ENCODE results near the gene TFB1M.
"Not testable (repeated sequence)": the region's sequence is repeated elsewhere in the genome, so short reads cannot be mapped to it uniquely, and the experiment has no call there.

Gene TFB1M

GRCh38 chr6:155329460-155330132, 15.3 kb upstream of the TFB1M start:
- FAIRE-seq: no peak

- FAIRE-seq: no peak
These were observed 14.5 kb upstream of the TFB1M start for GRCh38 chr6:155328539-155329459.

GRCh38 chr6:155328074-155328538, 13.8 kb upstream of the TFB1M start:
- no peak for FAIRE-seq

- peak; percentile 97 for FAIRE-seq
These were observed 13.2 kb upstream of the TFB1M start for GRCh38 chr6:155327326-155328073.

DNA sequence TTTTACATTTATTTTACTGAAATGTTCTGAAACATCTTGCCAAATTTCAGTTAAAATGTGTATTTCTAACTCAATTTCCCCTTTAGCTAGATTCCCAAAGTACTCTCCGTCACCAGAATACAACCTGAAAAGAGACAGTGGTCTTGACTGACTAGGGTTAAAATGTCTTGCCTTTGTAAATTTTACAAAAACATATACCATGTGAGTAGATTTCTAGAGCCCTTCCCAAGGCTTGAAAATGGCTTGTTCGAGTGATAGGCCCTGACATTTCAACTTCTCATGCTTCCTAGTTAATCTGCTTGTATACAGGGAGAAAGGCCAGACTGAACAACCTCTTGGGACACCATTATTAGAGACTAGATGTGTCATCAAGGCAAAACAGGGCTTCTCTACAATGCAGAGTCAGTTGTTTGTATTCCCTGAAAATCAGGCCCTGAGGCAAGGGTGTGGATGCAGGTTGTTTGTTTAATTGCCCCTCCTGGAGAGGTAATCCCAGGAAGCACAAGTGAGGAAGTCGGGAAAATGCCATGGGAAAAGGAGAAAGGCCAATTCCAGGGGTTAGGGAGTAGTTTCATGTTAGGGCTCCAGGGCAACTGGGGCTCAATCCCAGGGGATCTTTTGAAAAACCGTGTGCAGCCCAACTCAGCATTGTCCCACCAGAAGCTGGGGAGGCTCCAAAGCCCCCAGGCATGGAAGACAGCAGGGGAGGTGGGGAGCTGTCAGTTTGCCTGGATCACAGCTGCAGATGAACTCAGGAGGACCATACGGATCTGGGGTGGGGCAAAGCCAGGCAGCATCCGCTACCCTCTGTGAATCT, 11.6 kb upstream of the TFB1M start:
- no peak for FAIRE-seq

GRCh38 chr6:155324993-155325392, 10.7 kb upstream of the TFB1M start:
- no peak for FAIRE-seq

GRCh38 chr6:155324172-155324571, 9.9 kb upstream of the TFB1M start:
- no peak for FAIRE-seq

- FAIRE-seq: no peak
These were observed 5.6 kb upstream of the TFB1M start for GRCh38 chr6:155319902-155320301.

DNA sequence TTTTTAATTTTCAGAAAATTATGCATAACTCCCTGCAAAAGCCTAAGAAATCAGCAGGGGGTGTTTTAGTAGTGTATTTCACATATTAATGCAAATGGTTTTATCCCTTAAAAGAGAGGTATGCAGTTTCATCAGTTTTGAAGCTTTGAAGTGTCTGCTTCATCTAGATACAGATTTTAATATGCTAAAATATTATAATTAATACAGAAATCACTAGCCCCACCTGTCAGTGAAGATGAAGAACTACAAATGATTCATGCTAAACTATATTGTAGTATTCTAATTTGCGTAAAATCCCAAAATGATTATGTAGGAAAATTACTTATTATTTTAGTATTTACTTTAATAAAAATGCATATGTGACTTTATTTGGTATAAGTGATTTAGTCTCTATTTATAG, 2.9 kb upstream of the TFB1M start:
- FAIRE-seq: peak; percentile 72

DNA sequence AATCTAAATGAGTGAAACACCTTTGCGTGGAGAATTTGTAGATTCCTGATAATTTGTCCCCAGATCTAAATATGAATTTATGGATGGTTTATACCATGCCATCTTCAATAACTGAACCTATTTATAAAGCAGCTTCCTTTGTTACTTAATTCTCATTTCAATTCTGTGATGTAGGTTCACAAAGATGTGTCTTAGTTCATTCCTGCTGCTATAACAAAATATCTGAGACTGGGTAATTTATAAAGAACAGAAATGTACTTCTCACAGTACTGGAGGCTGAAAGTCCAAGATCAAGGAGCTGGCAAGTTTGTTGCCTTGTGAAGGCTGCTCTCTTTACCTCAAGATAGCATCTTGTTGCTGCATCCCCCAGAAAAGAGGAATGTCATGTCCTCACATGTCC, 2.1 kb upstream of the TFB1M start:
- no peak for FAIRE-seq

DNA sequence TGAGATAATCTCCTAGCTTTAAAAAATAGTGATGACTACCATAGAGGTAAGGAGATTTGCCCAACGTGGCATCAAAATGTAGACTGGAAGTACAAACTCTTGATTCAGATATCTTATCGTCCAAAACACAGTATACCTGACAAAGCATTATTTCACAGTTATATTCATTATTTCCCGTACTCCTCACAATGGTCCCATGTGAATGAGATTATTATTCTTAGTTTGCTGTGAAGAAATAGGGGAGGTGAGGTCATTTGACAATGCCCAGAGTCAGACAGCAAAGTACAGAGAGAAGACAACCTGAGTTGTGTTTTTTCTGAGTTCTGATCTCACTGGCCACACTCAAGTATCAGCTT, 1.2 kb upstream of the TFB1M start:
- no peak for FAIRE-seq

DNA sequence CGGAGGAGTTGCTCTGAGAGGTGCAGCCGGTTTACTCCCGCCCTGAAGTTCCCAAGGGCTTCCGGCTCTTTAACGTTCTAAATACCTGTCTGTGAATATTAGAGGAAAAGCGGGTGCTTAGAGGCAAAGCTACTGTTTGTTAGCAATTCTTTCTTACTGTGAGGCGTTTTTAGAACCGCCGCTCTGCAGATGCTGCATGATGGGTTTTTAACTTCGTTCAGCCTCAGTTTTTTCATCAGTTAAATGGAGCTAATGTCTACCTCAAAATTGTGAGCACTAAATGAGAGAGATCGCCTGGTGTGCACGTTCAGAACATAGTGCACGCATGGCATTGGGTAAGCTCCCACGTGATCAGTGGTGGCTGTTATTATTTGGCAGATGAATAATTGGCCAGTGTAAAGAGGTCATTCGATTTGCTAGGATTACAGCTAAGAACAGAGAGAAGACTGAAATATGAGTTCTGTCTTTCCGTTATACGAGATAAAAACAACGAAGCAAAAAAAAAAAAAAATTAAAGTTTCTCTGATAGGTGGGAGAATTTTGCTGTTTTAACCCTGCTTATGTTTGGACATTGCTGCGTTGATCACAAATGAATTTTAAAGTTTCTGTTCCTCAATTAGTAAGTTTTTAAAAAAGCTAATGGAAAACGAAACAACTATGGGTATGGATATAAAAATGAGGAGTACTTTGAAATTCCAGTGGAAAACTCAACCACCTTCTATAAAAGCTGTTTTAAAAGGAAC, 660 bp upstream of the TFB1M start:
- peak; percentile 63 for FAIRE-seq

DNA sequence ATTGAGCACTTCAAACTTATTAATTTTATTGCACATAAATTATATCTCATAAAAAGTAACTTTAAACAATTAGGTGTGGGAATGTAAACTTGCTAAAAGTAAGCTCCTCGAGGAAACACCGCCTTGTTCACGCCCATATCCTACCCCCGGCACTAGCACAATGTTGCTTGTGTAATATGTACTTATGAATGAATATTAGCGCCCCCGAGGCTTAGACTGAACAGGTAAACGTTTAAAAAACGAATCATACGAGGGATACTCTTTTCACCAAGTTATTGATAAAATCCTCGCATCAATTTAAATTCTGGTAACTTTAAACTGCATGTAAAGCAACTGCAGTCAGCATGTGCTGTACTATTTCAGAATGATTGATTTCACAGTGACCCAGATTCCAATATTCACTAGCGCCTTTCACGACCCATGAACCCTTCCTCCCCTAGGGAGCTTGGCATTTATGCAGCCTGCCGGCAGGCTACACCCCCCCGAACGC, 637 bp downstream of the TFB1M start:
- no peak for FAIRE-seq

DNA sequence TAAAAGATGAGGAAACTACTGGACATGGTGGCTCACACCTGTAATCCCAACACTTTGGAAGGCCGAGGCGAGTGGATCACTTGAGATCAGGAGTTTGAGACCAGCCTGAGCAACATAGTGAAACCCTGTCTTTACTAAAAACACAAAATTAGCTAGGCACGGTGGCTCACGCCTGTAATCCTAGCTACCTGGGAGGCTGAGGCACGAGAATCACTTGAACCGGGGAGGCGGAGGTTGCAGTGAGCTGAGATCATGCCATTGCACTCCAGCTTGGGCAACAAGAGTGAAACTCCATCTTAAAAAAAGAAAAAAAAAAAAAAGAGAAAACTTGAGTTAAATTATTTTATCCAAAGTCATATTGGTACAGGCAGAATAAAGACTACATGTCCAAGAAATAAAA, 1.3 kb downstream of the TFB1M start:
- not testable (repeated sequence) for FAIRE-seq

GRCh38 chr6:155311583-155311982, 2.7 kb downstream of the TFB1M start:
- no peak for FAIRE-seq

DNA sequence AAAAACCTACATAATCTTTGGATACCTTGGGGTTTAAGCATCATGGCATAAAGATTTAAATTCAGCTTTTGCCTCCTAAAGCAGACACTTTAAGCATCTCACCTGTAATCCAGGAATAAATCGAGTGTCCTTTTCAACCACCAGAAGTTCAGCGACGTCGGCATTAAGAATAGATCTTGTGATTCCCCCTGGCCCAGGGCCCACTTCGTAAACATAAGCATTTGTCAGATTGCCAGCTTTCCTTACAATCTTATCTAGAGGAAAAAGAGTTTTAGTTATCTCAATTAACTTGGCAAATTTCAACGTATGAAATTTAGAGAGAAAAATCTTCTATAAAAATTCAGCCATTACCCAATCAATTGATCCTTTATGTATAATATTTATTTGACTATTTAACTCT, 3.2 kb downstream of the TFB1M start:
- no peak for FAIRE-seq

DNA sequence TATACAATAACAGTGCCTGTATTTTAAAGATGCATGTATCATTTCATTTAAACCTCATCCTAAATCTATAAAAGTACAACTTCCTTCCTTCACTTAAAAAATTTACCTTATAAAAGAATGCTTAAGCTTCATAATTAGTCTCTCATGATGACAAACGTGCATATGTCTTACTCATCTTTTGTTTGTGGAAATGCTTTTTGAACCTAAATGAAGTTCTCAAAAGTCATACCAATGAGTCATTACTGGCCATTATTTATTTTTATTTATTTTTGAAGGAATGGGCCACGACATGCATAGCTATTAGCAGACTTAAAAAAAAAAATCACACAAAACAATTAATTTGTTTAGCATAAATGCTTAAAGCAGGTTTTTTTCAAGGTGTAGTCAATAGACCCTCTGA, 3.7 kb downstream of the TFB1M start:
- no peak for FAIRE-seq

- no peak for FAIRE-seq
These were observed 5.1 kb downstream of the TFB1M start for GRCh38 chr6:155309150-155309549.

- no peak for FAIRE-seq
These were observed 7.3 kb downstream of the TFB1M start for GRCh38 chr6:155306958-155307357.

DNA sequence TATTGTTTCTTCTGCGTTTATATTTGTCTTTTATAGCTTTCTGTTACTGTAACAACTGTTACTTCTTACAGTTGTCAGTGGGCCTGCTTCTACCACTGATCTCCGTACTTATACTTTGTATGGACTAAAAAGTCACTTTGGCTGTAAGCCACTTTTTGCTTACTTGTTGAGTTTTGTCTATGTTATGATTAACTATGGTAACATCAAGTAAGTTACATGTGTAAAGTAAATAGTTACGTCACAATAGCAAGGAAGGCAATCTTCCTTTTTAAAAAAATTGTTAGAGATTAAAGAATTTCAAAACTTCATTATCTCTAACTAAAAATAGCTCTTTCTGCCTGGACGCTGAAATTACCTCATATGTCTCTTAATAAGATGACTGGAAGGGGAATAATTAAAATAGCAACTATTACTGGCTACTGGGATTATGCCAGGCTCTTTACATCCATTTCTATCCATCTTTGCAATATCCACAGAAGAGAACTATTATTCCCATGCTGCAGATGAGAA, 10.9 kb downstream of the TFB1M start:
- FAIRE-seq: no peak

DNA sequence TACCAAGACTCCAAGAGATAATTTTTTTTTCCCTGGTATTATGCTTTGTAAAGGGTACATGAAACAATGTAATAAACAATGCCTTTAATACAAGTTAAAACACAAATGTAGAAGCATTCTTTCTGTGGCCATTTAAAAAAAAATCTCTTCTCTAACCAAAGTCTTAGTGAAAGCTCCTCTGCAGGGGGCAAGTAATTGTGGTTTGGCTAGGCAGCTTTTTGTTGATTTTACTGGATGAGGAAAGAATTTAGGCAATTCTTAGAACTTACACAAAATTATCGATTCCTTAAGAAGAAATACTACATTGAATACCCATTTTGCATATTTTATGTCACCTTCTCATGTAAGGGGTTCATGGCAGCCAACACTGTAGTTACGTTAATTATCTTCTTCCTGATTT, 12.4 kb downstream of the TFB1M start:
- no peak for FAIRE-seq
